NCI-H1092 treated with DMSO at 0.1 percent for 48 hours (cell line): ENCODE data around the gene ILK.

Source experiments
- DNase-seq: peaks from one replicate; lab custom pipeline; 2025; lab: John Stamatoyannopoulos, UW

The ILK gene

DNA sequence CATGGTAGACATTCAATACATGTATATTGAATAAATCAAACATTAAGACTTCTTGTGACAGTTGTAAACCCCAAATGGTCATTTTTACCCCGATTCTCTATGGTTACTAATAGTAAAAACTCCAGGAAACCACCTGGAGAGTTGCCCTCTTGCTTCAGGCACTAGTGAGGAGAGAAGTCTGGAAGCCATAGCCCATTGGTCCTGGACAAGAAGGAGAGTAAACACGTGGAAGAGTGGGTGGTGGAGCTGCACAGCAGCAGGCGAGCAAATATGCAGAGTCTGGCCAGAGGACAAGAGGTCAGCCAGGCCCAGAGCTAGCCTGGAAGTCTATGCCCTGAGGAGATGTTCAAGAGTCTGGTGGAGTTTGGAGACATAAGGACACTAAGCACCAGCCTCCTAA is 34.3 kb downstream of the ILK start:
- no peak for DNase-seq

DNA sequence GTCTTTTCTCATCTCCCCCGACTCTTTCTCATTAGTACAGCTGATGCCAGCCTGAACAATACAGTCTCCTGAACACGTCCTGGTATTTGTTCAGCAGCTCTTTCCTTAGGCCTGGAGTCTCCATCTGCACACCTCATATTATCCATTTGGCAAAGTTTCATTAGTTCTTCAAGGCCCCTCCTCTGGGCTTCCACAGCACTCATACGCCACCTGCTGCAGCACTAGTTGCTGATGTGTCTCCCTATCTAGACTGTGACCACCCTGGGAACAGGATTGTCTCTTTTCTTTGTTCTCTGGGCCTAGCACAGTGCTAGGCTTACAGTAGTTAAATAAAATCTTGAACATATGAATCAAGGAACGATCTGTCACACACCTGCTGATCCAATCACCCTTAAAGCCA is 34.9 kb downstream of the ILK start:
- no peak for DNase-seq

GRCh38 chr11:6640036-6640984 is 36.7 kb downstream of the ILK start:
- DNase-seq = no peak

- no peak for DNase-seq
Observed at GRCh38 chr11:6640985-6641701, 37.6 kb downstream of the ILK start.

DNA sequence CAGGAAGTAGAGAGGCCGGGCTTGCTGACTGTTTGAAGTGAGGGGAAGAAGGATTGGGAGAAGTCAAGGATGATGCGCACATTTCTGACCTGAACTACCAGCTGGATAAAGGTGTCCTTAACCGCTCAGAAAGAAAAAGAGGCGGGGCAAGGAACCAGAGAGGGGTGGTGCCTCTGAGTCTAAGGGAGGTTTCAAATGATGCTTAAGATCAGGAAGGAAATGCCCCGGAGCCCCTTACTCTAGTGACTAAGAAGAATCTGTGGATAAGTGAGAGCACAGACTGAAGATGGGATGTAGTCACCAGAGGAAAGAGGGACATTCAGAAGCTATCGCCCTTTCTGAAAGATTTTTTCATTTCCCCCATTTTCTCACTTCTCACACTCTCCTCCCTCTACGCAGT is 39.4 kb downstream of the ILK start:
- no peak for DNase-seq

GRCh38 chr11:6646071-6646470 is 42.5 kb downstream of the ILK start:
- DNase-seq = no peak

DNA sequence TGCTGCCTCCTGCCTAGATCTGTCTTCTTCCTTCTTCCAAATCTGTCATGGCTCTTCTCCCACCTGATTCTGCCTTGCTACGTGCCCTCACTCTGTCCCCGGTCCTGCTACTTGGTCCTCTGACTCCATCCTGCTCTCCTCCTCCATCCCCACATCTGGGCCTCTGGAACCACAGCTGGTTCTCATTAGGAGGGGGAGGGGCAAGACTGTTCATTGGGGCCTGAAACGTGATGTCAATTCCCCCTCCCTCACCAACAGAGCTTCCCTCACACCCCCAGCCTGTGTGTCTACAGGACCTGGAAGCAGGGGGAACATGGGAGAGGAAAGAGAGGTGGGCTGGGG is 43.0 kb downstream of the ILK start:
- no peak for DNase-seq

DNA sequence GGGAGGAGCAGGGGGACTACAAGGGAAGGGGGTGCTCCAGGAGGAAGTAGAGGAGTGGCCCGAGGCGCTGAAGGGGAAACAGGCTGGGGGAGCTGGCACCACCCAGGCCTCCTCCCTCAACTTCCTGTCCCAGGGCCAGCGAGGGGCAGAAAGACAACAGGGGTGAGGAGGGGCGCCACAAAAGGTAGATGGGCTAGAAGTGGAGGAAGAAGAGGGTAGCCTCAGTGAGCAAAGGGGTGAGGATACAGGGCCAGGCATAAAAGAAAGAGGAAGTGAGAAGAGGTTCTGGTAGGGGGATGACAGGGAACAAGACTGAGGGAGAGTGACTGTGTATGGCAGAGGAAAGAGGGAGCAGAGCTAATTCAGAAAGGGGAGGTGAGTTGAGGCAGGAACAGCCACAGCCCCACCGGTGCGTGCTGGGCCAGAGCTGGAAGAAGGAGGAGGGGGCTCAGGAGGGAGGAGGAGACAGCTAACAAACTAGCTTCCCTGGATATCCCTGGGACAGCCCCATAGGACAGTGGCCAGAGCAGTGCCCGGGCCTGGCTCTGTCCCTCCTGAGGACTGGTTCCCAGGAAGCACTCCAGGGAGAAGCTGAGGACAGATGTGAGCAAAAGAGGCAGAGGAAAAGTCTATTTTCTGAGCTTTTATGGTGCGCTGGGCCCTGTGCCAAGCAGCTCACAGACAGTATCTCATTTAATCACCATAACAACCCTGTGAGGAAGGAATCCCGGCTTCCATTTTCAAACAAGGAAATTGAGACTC is 43.5 kb downstream of the ILK start:
- DNase-seq = no peak

- no peak for DNase-seq
Observed at GRCh38 chr11:6647836-6648235, 44.3 kb downstream of the ILK start.

DNA sequence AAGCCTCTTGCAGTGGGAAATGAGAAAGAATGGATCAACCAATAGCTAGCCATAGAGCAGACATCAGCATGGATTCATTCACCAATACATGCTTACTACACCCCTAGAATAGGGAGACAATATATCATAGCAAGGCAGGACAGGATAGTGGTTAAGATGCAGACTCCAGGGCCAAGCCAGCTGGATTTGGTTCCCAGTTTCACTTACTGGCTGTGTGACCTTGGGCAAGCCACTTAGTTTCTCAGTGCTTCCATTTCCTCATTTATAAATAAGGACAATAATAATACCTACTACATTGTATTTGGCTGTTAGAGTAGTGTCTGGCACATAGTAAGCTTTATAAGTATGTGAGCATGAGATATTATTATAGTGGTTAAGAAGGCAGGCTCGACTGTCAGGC is 44.9 kb downstream of the ILK start:
- no peak for DNase-seq

DNA sequence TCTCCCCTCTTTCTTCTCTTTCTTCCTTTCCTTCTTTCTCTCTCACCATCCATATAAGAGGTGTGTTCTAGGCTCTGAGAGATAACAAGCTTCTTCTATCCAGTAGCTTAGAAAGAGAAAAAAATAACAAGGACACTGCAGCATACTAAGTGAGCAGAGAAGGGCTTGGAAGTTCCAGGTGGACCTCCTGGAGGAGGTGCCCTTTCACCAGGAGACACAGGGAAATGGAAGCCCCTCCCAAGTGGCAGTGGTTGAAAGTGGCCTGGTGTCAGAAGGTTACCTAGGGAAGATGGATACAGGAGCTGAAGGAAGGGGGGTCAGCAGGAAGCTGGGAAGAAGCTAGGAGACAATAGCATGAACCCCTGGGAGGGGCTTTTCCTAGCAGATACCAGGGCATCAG is 46.5 kb downstream of the ILK start:
- no peak for DNase-seq

- DNase-seq = no peak
Observed at GRCh38 chr11:6650980-6651379, 47.4 kb downstream of the ILK start.

DNA sequence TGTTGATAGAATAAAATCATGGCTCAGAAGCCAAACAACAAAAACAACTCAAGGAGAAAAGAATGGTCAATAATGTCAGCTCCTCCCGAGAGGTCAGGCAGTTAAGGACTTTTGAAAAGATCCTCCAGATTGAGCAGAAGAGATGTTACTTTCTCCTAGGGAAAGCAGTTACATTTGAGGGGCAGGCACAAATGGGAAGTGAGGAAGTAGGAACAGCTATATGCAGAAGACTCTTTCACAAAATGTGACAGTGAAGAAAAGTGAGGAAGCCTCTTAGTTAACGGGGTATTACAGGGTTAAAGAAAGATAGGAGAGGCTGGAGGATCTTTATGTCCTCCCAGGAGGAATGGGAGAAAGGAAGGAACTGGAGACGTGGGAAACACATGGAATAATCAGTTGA is 48.6 kb downstream of the ILK start:
- no peak for DNase-seq

DNA sequence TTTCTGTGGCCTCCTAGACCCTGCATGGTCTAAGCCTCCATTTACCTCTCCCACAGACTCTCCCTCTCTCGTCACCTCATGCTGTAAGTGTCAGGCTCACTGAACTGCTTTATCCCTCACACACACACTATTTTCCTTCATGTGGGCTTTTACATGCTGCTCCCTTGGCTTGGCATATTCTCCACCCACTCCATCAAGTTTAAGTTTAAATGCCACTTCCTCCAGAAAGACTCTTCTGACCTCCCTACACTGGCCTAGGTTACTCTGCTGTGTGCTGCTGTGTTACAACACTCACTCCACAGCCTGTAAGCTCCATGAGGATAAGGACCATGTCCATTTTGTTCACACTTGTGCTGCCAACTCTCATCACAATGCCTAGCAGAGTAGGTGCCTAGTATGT is 49.5 kb downstream of the ILK start:
- no peak for DNase-seq

- DNase-seq = no peak
Observed at GRCh38 chr11:6653656-6654055, 50.1 kb downstream of the ILK start.

GRCh38 chr11:6654281-6655019 is 50.9 kb downstream of the ILK start:
- DNase-seq = no peak

DNA sequence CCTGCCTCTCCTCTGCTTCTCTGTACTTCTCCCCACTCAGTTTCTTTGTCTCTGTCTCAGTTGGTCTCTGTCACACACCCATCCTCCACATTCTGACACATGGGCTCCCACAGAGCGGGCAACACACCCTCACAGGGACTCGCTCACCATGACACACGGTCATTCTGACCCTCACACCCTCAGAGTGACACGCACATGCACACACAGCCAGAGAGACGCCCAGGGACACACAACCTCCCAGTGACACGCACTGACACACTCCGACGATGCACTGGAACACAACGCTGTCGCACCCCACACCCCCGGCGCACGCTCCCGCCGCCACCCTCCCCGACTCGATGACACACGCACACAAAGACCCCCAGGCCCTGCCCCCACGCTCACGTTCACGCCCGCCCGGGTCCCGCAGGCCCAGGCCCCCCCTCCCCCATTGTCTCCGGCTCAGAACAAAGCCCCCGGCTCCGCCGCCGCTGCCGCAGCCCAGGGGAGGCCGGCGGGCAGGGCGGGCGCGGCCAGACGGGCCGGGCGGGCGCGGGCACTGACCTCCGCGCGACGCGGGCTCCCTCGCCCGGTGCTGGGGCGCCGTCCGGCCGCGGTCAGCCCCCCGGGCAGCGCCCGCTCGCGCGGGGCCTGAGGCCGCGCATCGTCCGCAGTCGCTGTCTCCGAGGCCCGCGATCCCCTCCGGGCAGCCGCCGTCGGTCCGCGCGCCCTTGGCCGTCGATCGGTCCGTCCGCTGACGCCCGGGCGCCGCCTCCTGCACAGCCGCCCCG is 51.6 kb downstream of the ILK start:
- peak; percentile 19 for DNase-seq

DNA sequence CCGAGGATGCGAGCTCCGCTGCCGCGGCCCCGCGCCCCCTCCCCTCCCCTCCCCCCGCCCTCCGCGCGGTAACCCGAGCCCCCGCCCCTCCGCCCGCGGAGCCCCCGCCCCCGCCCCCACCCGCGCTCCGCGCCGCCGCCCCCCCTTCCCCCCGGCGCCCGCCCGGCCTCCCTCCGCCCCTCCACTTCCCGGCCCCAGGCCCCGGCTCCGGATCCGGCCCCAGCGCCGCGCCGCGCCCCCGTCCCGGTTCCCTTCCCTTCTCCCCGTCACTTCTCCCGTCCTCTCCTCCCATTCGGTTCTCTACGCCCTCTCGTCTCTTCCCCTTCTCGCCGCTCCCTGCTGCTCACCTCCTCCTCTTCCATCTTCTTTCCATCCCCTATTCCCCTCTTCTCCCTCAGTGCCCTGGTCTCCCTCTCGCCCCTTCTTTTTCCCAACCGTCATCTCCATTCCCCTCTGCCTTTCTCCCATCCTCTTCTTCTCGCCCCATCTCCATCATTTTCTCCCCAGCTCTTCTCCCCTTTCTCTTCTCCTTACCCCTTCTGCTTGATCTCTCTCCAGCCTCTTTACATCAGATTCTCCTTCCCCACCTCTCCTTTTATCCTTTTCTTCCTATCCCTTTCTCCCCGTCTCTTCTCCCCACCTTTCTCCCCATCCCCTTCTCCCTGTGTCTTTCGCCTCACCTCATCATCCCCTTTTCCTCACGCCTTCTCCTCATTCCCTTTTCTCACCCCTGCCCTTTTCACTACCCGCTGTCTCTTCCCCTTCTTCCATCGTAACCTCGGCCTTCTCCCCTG is 52.4 kb downstream of the ILK start, which contains the start of gene DCHS1:
TSS of gene DCHS1 (minus strand) at position 20 of the 794 bp plus-strand sequence. CDS start 14,196 bp downstream, outside the sequence.
- DNase-seq = peak; percentile 41

DNA sequence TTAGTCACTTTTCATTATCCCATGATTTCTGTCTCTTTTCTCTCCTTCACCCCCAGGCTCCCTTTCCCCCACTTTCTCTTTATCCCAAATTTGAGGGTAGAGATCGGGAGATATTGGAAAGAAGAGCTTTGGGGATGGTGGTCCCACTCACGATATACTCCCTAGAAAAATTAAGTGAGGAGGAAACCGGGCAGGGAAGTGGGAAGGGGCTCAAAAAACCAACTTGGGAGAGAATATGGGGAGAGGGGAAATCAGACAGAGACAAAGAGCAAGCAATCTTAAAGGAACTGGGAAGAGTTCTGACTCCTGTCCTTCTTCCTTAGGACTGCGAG is 53.0 kb downstream of the ILK start:
- DNase-seq = no peak

DNA sequence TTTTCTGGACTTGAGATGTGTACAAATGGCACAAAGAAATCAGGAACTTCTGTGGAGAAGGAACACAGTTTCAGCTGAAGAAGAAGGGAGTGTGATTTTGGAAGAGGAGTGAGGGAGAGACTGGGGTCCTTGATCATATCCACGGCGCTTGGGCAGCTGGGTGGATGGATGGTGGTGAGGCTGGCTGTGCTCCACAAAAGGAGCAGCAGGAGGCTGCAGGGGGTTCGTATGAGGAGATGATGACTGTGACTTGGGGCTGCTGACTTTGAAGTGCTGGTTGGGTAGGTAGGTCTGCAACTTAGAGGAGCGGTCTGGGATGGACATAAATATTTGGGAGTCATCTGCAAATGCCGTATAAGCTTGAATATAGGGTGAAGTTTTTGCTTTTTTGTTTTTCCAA is 53.4 kb downstream of the ILK start:
- no peak for DNase-seq
